Measurements from ENCODE around the gene EPOP.
A peak's percentile ranks its signal among the peaks of the same experiment; 100 is the strongest.

Gene EPOP

DNA sequence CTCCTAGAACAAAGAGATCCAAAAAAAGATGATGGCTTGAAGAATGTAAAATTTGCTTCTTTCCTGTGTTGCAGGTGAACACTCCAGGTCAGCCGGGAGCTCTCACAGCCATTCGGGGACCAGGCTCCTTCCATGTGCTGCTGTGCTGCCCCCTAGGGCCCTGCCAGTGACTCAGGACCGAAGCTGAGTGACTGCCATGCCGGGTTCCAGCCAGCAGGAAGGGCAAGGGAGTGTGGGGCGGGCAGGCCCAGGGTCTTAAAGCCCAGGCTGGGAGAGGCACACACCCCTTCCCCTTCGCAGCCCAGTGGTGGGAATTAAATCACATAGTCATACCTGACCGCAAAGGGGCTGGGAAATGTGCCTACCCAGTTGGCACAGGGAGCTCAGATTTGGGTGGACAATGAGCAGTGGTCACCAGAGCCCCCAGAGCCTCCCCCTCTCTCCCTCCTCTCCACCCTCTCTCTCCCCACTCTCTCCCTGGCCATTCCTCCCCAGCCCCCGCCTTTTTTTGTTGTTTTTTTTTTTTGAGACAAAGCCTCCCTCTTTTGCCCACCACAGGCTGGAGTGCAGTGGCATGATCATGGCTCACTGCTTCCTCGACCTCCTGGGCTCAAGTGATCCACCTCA, 11.5 kb downstream of the EPOP start:
- no peaks in the 10 kb centered on the region for H3K27me3 ChIP-seq (ENCODE audit: insufficient read depth, poor library complexity, severe bottlenecking)
- ATAC-seq (ENCODE audit: low read depth) (peak; percentile 85), DNase-seq (ENCODE audit: low spot score) (peak; percentile 74)
- no peak overlapping the region for H3K27ac ChIP-seq (ENCODE audit: poor library complexity, severe bottlenecking)
- H3K36me3 ChIP-seq (ENCODE audit: low read depth) = no peaks in the 10 kb centered on the region
- H3K9me3 ChIP-seq (ENCODE audit: severe bottlenecking) = no peaks in the 10 kb centered on the region
- TF ChIP-seq, protein P1, sequence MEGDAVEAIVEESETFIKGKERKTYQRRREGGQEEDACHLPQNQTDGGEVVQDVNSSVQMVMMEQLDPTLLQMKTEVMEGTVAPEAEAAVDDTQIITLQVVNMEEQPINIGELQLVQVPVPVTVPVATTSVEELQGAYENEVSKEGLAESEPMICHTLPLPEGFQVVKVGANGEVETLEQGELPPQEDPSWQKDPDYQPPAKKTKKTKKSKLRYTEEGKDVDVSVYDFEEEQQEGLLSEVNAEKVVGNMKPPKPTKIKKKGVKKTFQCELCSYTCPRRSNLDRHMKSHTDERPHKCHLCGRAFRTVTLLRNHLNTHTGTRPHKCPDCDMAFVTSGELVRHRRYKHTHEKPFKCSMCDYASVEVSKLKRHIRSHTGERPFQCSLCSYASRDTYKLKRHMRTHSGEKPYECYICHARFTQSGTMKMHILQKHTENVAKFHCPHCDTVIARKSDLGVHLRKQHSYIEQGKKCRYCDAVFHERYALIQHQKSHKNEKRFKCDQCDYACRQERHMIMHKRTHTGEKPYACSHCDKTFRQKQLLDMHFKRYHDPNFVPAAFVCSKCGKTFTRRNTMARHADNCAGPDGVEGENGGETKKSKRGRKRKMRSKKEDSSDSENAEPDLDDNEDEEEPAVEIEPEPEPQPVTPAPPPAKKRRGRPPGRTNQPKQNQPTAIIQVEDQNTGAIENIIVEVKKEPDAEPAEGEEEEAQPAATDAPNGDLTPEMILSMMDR (IDR thresholded peaks at IDR 0.05; ENCODE audit: poor library complexity, severe bottlenecking) = peak; percentile 78
- H3K4me1 ChIP-seq (ENCODE audit: insufficient read depth, poor library complexity, severe bottlenecking) = no peaks in the 10 kb centered on the region
- H3K4me3 ChIP-seq (ENCODE audit: severe bottlenecking) = no peak overlapping the region

DNA sequence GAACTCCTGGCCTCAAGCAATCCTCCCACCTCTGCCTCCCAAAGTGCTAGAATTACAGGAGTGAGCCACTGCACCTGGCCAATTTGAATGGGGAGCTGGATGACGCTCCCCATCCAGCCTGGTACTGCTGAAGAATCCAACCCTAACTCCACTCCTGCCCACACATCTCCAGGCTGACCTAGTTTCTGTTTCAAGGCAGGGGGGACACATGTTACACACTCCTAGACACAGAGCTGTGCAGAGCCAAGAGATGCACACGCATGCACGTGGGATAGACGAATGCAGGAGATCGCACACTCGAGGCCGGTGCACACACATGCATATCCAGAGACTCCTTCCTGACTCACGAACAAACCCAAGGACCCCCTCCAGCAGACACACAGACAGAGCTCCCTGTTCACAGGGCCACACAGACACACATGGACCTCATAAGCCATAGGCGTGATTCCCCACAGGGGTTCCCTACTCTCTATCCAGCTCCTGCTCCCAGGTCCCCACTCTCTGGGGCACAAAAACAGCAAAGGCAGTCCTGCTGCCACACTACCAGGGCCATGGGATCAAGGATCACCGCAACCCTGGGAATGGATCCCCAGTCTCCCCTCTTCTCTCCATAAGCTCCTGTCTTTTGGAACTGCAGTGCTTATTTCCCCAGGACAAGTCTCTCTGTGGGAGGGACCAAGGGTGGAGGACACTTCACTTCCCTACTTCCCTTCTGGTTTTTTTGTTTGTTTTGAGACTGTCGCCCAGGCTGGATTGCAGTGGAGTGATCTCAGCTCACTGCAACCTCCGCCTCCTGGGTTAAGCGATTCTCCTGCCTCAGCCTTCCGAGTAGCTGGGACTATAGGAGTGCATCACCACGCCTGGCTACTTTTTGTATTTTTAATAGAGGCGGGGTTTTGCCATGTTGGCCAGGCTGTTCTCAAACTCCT, 14.4 kb downstream of the EPOP start:
- H3K27ac ChIP-seq (ENCODE audit: poor library complexity, severe bottlenecking) = no peak overlapping the region
- ATAC-seq (ENCODE audit: low read depth) (no peak), DNase-seq (ENCODE audit: low spot score) (peak; percentile 18)
- H3K9me3 ChIP-seq (ENCODE audit: severe bottlenecking) = no peaks in the 10 kb centered on the region
- no peak overlapping the region for H3K4me3 ChIP-seq (ENCODE audit: severe bottlenecking)
- no peaks in the 10 kb centered on the region for H3K36me3 ChIP-seq (ENCODE audit: low read depth)
- TF ChIP-seq, protein P1 (IDR thresholded peaks at IDR 0.05; ENCODE audit: poor library complexity, severe bottlenecking) = no peak
- no peaks in the 10 kb centered on the region for H3K27me3 ChIP-seq (ENCODE audit: insufficient read depth, poor library complexity, severe bottlenecking)
- H3K4me1 ChIP-seq (ENCODE audit: insufficient read depth, poor library complexity, severe bottlenecking) = no peaks in the 10 kb centered on the region

DNA sequence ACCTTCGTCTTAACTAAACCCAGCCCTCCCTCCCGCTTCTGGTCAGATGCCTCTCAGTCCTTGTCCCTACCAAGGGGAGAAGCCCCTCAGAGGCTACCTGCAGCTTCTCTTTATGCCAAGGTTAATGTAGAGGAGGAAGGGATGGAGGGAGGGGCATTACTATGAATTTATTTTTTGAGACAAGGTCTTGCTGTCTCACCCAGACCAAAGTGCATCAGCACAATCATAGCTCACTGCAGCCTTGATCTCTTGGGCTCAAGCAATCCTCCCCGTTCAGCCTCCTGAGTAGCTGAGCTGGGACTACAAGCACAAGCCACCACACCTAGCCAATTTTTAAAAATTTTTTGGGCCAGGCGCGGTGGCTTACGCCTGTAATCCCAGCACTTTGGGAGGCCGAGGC, 15.3 kb downstream of the EPOP start:
- DNase-seq (ENCODE audit: low spot score) (no peak), ATAC-seq (ENCODE audit: low read depth) (no peak)
- no peak overlapping the region for H3K27ac ChIP-seq (ENCODE audit: poor library complexity, severe bottlenecking)
- H3K4me3 ChIP-seq (ENCODE audit: severe bottlenecking) = no peak overlapping the region
- no peaks in the 10 kb centered on the region for H3K36me3 ChIP-seq (ENCODE audit: low read depth)
- no peaks in the 10 kb centered on the region for H3K27me3 ChIP-seq (ENCODE audit: insufficient read depth, poor library complexity, severe bottlenecking)
- no peaks in the 10 kb centered on the region for H3K9me3 ChIP-seq (ENCODE audit: severe bottlenecking)
- TF ChIP-seq, protein P1 (IDR thresholded peaks at IDR 0.05; ENCODE audit: poor library complexity, severe bottlenecking) = no peak
- H3K4me1 ChIP-seq (ENCODE audit: insufficient read depth, poor library complexity, severe bottlenecking) = no peaks in the 10 kb centered on the region

DNA sequence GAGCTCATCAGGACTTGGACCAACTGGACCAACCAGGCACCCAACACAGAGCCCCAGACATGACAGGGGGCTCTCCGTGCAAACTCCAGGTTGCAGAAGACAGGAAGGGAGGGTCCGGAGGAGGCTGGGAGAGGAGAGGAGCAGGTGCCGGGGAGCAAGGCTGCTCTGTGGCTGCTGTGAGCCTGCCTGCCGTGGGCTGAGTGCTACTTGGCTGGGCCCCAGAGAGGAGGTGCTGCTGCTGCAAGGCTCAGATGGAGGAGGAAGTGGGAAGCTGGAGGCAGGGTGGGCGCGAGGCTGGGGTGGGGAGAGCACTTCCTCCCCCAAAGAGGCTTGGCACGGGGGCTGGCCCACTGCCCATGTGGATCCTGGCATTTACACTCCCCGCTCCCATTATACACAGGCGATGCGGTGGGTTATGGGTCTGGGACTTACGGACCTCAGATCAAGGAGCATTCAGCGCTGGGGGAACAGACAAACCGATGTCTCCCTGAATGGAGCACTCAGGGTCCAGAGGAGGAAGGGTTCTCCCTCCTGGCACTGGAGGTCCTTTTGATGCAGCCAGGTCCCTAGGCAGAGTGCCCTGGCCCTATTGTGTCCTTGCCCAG, 15.9 kb downstream of the EPOP start:
- H3K27ac ChIP-seq (ENCODE audit: poor library complexity, severe bottlenecking) = no peak overlapping the region
- H3K27me3 ChIP-seq (ENCODE audit: insufficient read depth, poor library complexity, severe bottlenecking) = peaks cover 5% of the 10 kb centered on the region
- H3K9me3 ChIP-seq (ENCODE audit: severe bottlenecking) = no peaks in the 10 kb centered on the region
- DNase-seq (ENCODE audit: low spot score) (no peak), ATAC-seq (ENCODE audit: low read depth) (no peak)
- no peaks in the 10 kb centered on the region for H3K36me3 ChIP-seq (ENCODE audit: low read depth)
- no peak overlapping the region for H3K4me3 ChIP-seq (ENCODE audit: severe bottlenecking)
- no peaks in the 10 kb centered on the region for H3K4me1 ChIP-seq (ENCODE audit: insufficient read depth, poor library complexity, severe bottlenecking)
- TF ChIP-seq, protein P1 (IDR thresholded peaks at IDR 0.05; ENCODE audit: poor library complexity, severe bottlenecking) = no peak

All from RWPE2 (cell line).